PFSK-1 (cell line): ENCODE data around the gene ZNF185.

Experiments used
- FOXP2 ChIP-seq: optimal IDR thresholded peaks from 2 replicates; pipeline ENCODE3; 2011; ENCODE audit warnings: borderline replicate concordance, control low read depth, inconsistent platforms; ENCODE audit not compliant: insufficient read depth; ENCODE audit errors: extremely low read length, extremely low read depth
- POLR2AphosphoS5 ChIP-seq: IDR thresholded peaks from 2 replicates; pipeline ENCODE4 v1.6.1; 2012; ENCODE audit warnings: low read depth, mild to moderate bottlenecking, control low read depth, low read length, moderate library complexity
- REST ChIP-seq, 2 experiments: IDR thresholded peaks; 2 replicates each; pipeline versions ENCODE4 v1.6.1 to v1.8.0; 2011 to 2012; ENCODE audit warnings: low read depth in 2 of 2, low read length in 2 of 2, control low read depth in 1 of 2, inconsistent platforms in 1 of 2, mild to moderate bottlenecking in 1 of 2, moderate library complexity in 1 of 2; ENCODE audit not compliant: insufficient read depth in 1 of 2
- SIN3A ChIP-seq: IDR thresholded peaks from 2 replicates; pipeline ENCODE4 v1.6.1; 2012; ENCODE audit warnings: mild to moderate bottlenecking, low read length, moderate library complexity, borderline replicate concordance; ENCODE audit not compliant: insufficient read depth
- TAF1 ChIP-seq: IDR thresholded peaks from 2 replicates; pipeline ENCODE4 v1.6.1; 2012; ENCODE audit warnings: low read length, control low read depth, borderline replicate concordance; ENCODE audit not compliant: insufficient read depth

Gene ZNF185

GRCh38 chrX:152908486-152908885, 10.6 kb downstream of the ZNF185 start:
- TF ChIP-seq FOXP2 = no peak
- TF ChIP-seq TAF1 = no peak
- no peak for TF ChIP-seq SIN3A
- no peak for TF ChIP-seq REST (IDR thresholded peaks at IDR 0.05; ENCODE audit: insufficient read depth in 1 of 2, low read depth in 2 of 2, low read length in 2 of 2)
- TF ChIP-seq POLR2AphosphoS5 = no peak

- TF ChIP-seq FOXP2 (no peak), POLR2AphosphoS5 (no peak), REST (IDR thresholded peaks at IDR 0.05; ENCODE audit: insufficient read depth in 1 of 2, low read depth in 2 of 2, low read length in 2 of 2) (no peak), SIN3A (no peak), TAF1 (no peak)
Measured at GRCh38 chrX:152912106-152912505, 14.2 kb downstream of the ZNF185 start.

- TF ChIP-seq REST (IDR thresholded peaks at IDR 0.05; ENCODE audit: insufficient read depth in 1 of 2, low read depth in 2 of 2, low read length in 2 of 2) (no peak), POLR2AphosphoS5 (no peak), FOXP2 (no peak), SIN3A (no peak), TAF1 (no peak)
Measured at GRCh38 chrX:152912641-152913040, 14.8 kb downstream of the ZNF185 start.

GRCh38 chrX:152913346-152913745, 15.5 kb downstream of the ZNF185 start:
- TF ChIP-seq SIN3A (no peak), REST (IDR thresholded peaks at IDR 0.05; ENCODE audit: insufficient read depth in 1 of 2, low read depth in 2 of 2, low read length in 2 of 2) (no peak), POLR2AphosphoS5 (no peak), TAF1 (no peak), FOXP2 (no peak)

DNA sequence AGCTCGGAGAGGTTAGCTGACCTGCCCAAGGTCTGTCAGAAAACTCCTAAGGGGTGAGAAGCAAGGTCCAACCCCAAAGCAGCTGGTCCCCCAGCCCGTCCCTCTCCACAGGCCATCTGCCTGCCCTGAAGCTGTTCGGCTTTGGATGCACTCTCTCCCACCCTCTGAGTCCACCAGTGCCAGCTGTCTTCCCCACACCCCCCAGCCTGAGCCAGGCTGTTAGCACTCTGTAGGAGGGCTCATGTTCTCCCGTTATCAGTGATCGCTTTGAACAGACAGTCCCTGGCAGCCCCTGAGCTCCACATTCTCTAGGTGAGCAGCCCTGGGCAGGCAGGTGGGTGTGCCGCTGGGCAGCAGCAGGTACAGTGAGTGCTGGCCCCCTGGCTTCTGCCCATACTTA, 16.0 kb downstream of the ZNF185 start:
- TF ChIP-seq SIN3A (no peak), TAF1 (no peak), POLR2AphosphoS5 (no peak), REST (IDR thresholded peaks at IDR 0.05; ENCODE audit: insufficient read depth in 1 of 2, low read depth in 2 of 2, low read length in 2 of 2) (no peak), FOXP2 (no peak)
